PFSK-1 (cell line): ENCODE data around the gene PEX6.

Experiments used
- FOXP2 ChIP-seq: optimal IDR thresholded peaks from 2 replicates; pipeline ENCODE3; 2011; ENCODE audit warnings: borderline replicate concordance, control low read depth, inconsistent platforms; ENCODE audit not compliant: insufficient read depth; ENCODE audit errors: extremely low read length, extremely low read depth
- POLR2AphosphoS5 ChIP-seq: IDR thresholded peaks from 2 replicates; pipeline ENCODE4 v1.6.1; 2012; ENCODE audit warnings: low read depth, mild to moderate bottlenecking, control low read depth, low read length, moderate library complexity
- SIN3A ChIP-seq: IDR thresholded peaks from 2 replicates; pipeline ENCODE4 v1.6.1; 2012; ENCODE audit warnings: mild to moderate bottlenecking, low read length, moderate library complexity, borderline replicate concordance; ENCODE audit not compliant: insufficient read depth
- TAF1 ChIP-seq: IDR thresholded peaks from 2 replicates; pipeline ENCODE4 v1.6.1; 2012; ENCODE audit warnings: low read length, control low read depth, borderline replicate concordance; ENCODE audit not compliant: insufficient read depth
- TF ChIP-seq, protein P1 (sequence below), 2 experiments: IDR thresholded peaks; 2 replicates each; pipeline versions ENCODE4 v1.6.1 to v1.8.0; 2011 to 2012; ENCODE audit warnings: low read depth in 2 of 2, low read length in 2 of 2, control low read depth in 1 of 2, inconsistent platforms in 1 of 2, mild to moderate bottlenecking in 1 of 2, moderate library complexity in 1 of 2; ENCODE audit not compliant: insufficient read depth in 1 of 2

The PEX6 gene

DNA sequence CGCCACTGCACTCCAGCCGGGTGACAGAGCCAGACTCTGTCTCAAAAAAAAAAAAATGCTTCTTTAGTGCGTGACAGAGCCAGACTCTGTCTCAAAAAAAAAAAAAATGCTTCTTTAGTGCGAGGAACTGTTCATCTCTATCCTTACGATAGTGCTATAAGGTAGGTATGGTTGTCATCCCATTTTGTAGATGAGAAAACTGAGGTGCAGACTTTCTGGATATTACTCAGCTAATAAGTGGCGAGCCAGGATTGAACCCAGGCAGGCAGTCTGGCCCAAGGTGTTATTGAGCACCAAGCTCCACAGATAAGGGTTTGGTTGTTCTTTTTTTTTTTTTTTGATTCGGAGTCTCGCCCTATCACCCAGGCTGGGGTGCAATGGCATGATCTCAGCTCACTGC is 22.9 kb upstream of the PEX6 start:
- TF ChIP-seq TAF1: no peak
- no peak for TF ChIP-seq SIN3A
- no peak for TF ChIP-seq POLR2AphosphoS5
- TF ChIP-seq FOXP2: no peak
- TF ChIP-seq, protein P1, sequence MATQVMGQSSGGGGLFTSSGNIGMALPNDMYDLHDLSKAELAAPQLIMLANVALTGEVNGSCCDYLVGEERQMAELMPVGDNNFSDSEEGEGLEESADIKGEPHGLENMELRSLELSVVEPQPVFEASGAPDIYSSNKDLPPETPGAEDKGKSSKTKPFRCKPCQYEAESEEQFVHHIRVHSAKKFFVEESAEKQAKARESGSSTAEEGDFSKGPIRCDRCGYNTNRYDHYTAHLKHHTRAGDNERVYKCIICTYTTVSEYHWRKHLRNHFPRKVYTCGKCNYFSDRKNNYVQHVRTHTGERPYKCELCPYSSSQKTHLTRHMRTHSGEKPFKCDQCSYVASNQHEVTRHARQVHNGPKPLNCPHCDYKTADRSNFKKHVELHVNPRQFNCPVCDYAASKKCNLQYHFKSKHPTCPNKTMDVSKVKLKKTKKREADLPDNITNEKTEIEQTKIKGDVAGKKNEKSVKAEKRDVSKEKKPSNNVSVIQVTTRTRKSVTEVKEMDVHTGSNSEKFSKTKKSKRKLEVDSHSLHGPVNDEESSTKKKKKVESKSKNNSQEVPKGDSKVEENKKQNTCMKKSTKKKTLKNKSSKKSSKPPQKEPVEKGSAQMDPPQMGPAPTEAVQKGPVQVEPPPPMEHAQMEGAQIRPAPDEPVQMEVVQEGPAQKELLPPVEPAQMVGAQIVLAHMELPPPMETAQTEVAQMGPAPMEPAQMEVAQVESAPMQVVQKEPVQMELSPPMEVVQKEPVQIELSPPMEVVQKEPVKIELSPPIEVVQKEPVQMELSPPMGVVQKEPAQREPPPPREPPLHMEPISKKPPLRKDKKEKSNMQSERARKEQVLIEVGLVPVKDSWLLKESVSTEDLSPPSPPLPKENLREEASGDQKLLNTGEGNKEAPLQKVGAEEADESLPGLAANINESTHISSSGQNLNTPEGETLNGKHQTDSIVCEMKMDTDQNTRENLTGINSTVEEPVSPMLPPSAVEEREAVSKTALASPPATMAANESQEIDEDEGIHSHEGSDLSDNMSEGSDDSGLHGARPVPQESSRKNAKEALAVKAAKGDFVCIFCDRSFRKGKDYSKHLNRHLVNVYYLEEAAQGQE (IDR thresholded peaks at IDR 0.05; ENCODE audit: insufficient read depth in 1 of 2, low read depth in 2 of 2, low read length in 2 of 2): no peak

DNA sequence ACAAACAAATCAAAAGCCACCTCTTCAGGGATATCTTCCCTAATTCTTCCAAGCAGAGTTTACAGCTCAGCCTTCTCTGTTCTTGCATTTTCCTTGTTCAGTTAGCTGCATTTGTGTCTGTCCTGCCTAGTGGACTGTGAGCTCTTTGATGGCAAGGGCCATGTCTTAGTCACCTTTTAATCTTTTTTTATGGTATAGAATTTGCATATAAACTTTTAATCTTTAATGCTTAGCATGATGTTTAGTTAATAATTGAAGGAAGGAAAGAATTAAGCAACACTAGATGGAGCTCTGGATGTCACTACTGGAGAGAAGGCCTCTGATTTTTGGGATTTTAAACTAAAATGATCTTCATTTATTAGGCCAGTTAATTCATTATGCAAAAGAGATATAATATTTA is 17.5 kb upstream of the PEX6 start:
- no peak for TF ChIP-seq SIN3A
- no peak for TF ChIP-seq FOXP2
- TF ChIP-seq TAF1: no peak
- TF ChIP-seq POLR2AphosphoS5: no peak
- TF ChIP-seq, protein P1 (IDR thresholded peaks at IDR 0.05; ENCODE audit: insufficient read depth in 1 of 2, low read depth in 2 of 2, low read length in 2 of 2): no peak

DNA sequence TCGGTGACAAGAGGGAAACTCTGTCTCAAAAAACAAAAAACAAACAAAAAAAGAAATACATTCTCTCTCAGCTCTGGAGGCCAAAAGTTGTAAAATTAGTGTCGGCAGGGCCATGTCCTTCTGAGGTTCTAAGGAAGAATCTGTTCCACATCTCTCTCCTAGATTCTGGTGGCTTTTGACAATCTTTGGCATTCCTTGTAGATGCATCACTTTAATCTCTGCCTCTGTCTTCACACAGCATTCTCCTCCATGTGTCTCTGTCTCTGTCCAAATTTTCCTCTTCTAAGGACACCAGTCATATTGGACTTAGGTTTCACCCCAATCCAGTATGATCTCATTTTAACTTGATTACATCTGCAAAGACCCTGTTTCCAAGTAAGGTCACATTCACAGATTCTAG is 14.5 kb upstream of the PEX6 start:
- TF ChIP-seq, protein P1 (IDR thresholded peaks at IDR 0.05; ENCODE audit: insufficient read depth in 1 of 2, low read depth in 2 of 2, low read length in 2 of 2): no peak
- no peak for TF ChIP-seq TAF1
- TF ChIP-seq SIN3A: no peak
- TF ChIP-seq FOXP2: no peak
- TF ChIP-seq POLR2AphosphoS5: no peak

DNA sequence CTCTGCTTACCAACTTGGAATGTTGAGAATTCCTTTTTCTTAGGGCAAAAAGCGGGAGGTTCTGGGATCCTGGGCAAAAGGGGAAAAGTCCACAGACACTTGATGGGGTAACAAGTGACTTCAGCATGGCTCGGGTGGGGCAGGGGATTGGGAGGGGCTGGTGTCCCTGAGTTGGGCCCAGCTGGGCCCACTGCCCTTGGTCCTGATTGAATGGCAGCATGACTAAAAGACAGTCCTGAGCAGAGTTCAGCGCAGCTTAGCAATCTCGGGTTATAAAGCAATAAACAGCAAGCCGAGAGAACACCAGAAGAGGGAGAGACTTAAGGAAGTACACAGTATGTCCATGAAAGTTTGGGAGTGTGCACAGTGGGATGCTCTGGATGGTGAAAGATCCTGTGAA is 10.9 kb upstream of the PEX6 start:
- no peak for TF ChIP-seq SIN3A
- TF ChIP-seq, protein P1 (IDR thresholded peaks at IDR 0.05; ENCODE audit: insufficient read depth in 1 of 2, low read depth in 2 of 2, low read length in 2 of 2): no peak
- no peak for TF ChIP-seq POLR2AphosphoS5
- TF ChIP-seq TAF1: no peak
- TF ChIP-seq FOXP2: no peak

DNA sequence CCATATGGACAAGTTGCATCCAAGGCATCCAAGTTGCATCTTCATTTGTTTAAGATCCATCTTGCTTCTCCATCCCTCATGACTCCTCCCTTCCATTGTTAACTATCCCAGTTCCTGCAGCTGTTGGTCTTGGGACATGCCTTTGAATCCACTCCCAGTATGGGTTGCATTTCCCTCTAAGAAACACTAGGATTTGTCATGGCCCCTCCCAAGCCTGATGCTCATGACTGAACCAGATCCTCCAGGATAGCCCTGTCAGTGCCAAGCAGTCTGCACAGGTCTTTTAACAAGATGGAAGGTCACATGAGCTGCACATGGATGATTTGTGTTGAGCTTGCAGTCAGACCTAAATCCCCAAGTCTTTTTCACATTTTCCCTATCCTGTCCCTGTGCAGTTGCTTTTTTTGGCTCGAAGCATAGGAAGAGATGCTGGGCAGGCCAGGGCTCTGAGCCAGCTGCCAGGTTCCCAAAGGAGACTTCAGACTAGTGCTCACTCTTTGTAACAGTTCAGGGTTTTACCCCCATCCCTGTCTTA is 9.6 kb upstream of the PEX6 start:
- TF ChIP-seq SIN3A: no peak
- no peak for TF ChIP-seq POLR2AphosphoS5
- TF ChIP-seq TAF1: no peak
- TF ChIP-seq FOXP2: no peak
- TF ChIP-seq, protein P1 (IDR thresholded peaks at IDR 0.05; ENCODE audit: insufficient read depth in 1 of 2, low read depth in 2 of 2, low read length in 2 of 2): no peak
